ENCODE measurements around the gene CRTC1. TPM values are rescaled to one million over a fixed set of nuclear protein-coding genes. Genes with fewer than 3 reads are reported as not detected.
A peak's percentile ranks its signal among the peaks of the same experiment; 100 is the strongest.

Gene CRTC1
- total RNA-seq, 4 donors from 2014 or later, result 3.8 to 8.9 (median 6.3) TPM

DNA sequence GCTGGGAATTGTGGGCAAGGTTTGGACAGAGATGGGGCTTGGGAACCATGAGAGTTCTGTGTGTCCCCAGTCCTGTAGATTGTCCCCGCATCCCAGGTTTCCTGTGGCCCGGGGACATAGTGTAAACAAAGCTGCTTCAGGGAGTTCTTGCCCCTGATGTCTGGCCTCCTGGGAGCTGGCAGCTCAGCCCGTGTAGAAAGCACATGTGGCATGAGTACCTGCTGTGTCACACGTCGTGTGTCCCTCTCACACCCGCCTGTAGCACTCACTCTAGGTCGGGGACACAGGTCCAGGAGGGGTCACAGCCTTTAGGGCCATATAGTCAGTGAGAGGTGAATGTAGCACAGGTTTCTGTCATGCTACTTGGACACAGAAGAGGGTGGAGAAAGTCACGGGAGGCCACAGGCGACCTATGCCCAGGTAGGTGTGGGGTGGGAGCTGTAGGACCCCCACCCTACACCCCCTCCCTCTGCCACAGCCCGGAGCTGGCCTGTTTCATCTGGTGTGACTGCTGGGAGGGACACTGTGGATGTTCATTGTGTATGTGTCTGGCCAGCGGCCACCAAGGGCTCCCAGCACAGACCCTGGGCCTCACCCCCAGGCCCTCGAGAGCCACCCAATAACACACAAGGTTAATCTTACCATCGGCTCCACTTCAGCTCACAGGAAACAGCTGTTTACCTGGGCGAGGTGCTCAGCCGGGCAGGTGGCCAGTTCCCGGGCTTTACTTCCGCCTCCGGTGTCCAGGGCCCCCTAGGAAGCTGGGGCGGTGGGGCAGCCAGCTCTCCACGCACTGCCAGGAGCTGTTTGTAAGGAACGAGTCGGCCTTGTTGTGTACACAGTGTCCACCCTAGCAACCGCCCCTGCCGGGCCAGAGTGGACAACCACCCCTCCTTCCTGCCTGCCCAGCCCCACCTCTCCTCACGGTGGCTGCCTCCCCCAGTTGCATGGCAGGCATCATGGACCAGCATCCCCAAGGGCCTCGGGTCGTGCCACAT, 57.9 kb downstream of the CRTC1 start:
- Histone ChIP-seq H3K36me3 (peaks cover 0 to 23% of the 10 kb centered on the region in 2 donors), H3K9me3 (no peaks in the 10 kb centered on the region), H3K27ac (no peak overlapping the region), H3K4me3 (no peak overlapping the region), H3K4me1 (peaks cover 0 to 58% (median 12%) of the 10 kb centered on the region in 3 donors), H3K27me3 (no peaks in the 10 kb centered on the region)
- TF ChIP-seq POLR2AphosphoS5 (IDR thresholded peaks at IDR 0.05) (no peak), EP300 (IDR thresholded peaks at IDR 0.05) (no peak), POLR2A (IDR thresholded peaks at IDR 0.05) (no peak)
- TF ChIP-seq, protein P1, sequence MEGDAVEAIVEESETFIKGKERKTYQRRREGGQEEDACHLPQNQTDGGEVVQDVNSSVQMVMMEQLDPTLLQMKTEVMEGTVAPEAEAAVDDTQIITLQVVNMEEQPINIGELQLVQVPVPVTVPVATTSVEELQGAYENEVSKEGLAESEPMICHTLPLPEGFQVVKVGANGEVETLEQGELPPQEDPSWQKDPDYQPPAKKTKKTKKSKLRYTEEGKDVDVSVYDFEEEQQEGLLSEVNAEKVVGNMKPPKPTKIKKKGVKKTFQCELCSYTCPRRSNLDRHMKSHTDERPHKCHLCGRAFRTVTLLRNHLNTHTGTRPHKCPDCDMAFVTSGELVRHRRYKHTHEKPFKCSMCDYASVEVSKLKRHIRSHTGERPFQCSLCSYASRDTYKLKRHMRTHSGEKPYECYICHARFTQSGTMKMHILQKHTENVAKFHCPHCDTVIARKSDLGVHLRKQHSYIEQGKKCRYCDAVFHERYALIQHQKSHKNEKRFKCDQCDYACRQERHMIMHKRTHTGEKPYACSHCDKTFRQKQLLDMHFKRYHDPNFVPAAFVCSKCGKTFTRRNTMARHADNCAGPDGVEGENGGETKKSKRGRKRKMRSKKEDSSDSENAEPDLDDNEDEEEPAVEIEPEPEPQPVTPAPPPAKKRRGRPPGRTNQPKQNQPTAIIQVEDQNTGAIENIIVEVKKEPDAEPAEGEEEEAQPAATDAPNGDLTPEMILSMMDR (IDR thresholded peaks at IDR 0.05), result no peak
- WGBS, 2 donors (ENCODE audit: low coverage in 1 of 2), result 56 to 68% methylated on average over 10 of the region's 27 CpGs
- peak; percentile 50 for ATAC-seq

DNA sequence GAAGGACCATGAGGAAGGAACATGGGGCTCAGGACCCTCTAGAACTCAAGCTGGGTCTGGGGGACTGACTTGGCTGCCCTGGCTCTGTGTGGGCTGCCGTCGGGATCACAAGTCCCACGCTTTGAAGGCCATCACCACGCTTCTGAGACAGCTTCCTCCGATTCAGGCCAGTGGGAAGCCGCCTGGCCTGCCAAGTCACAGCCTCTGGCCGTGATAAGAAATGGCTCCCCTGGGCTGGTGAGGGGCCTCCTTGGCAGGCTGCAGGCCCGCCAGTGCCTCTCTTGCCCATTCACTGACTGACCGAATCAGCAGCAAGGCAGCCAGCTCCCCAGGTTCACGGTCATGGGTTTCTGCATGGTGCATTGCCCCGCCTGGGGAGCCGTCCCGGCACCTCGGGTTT, 58.8 kb downstream of the CRTC1 start:
- Histone ChIP-seq H3K27ac (no peak overlapping the region), H3K27me3 (no peaks in the 10 kb centered on the region), H3K9me3 (no peaks in the 10 kb centered on the region), H3K4me1 (peaks cover 0 to 58% (median 12%) of the 10 kb centered on the region in 3 donors), H3K36me3 (peaks cover 0 to 23% of the 10 kb centered on the region in 2 donors), H3K4me3 (no peak overlapping the region)
- TF ChIP-seq POLR2A (IDR thresholded peaks at IDR 0.05), result no peak
- no peak for TF ChIP-seq EP300 (IDR thresholded peaks at IDR 0.05)
- TF ChIP-seq, protein P1 (IDR thresholded peaks at IDR 0.05), result no peak
- TF ChIP-seq POLR2AphosphoS5 (IDR thresholded peaks at IDR 0.05), result no peak
- no peak for ATAC-seq
- WGBS, 2 donors (ENCODE audit: low coverage in 1 of 2), result no CpG with 5 or more reads among the region's 14 CpGs

DNA sequence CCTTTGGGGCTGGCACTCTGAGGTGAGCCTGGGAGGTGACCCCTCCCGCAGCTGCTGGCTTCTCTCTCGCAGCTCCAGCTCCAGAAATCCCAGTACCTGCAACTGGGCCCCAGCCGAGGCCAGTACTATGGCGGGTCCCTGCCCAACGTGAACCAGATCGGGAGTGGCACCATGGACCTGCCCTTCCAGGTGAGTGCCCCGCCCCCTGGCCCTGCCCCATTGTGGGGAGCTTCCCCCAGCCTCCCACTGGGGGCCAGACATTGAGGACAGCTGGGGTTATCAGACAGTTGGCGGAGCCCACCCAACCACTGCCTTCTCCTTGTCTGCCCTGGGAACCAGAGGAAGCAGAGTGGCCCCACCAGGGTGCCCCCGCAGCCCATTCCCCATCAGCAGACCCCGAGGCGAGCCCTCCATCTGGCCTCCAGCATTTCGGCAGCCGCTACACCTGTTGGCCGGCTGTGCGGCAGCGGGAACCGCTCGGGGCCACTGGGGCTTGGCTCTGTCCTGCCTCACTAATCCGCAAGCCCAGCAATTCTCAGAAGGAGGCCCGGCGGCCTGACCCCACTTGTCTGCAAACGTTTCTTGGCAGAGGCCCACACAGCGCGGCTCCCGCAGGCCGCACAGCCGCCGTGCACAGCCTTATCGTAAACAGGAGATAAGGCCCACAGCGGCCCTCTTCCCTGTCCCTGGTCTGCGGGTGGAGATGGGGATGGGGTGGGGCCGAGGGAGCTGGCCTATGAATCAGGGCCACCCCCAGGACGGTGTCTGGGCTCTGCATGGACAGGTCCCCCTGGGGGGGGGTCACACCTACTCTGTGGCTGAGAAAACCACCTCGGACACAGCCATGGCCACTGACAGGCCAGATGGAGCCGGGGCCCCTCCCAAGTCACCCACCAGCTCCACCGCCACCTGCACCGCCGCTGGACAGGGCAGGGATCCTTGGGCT, 59.6 kb downstream of the CRTC1 start:
- TF ChIP-seq POLR2A (IDR thresholded peaks at IDR 0.05), result no peak
- no peak for TF ChIP-seq EP300 (IDR thresholded peaks at IDR 0.05)
- TF ChIP-seq, protein P1 (IDR thresholded peaks at IDR 0.05), result no peak
- TF ChIP-seq POLR2AphosphoS5 (IDR thresholded peaks at IDR 0.05), result peak; percentile 16
- WGBS, 2 donors (ENCODE audit: low coverage in 1 of 2), result no CpG with 5 or more reads among the region's 38 CpGs
- Histone ChIP-seq H3K9me3 (no peaks in the 10 kb centered on the region), H3K36me3 (peaks cover 0 to 23% of the 10 kb centered on the region in 2 donors), H3K4me3 (no peak overlapping the region), H3K27ac (peak overlapping the region in 1 of 4 donors; percentile 17), H3K4me1 (peaks cover 0 to 58% (median 12%) of the 10 kb centered on the region in 3 donors), H3K27me3 (no peaks in the 10 kb centered on the region)
- peak; percentile 48 for ATAC-seq

DNA sequence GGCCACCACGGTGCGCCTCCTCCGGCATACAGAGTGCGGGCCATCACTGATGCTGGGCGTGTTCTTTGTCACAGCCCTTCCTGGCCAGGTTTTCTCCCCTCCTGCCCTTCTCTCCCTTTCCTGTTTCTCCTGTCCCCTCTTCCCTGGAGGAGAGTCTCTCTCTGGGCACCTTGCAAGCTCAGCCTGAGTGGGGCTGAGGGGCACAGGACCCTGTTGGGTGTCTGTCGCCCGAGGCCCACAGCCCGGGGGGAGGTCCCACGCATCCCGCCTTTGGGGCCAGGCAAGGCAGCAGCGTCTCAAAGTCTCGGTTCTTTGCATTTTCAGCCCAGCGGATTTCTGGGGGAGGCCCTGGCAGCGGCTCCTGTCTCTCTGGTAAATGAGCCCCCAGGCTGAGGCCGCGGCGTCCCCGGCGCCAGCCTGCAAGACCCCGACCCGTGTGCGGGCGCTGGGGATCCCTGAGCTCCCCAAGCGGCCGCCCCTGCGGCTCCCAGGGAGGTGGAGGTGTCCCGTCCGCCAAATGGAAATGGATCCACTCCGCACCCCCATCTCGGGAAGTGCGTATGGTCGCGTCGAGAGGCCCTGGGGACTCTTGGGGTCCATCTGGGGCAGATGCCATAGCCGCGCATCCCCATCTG, 60.4 kb downstream of the CRTC1 start:
- no peak for ATAC-seq
- H3K36me3 ChIP-seq, result peaks cover 0 to 27% of the 10 kb centered on the region in 2 donors
- H3K27ac ChIP-seq, result peak overlapping the region in 1 of 4 donors; percentile 17
- H3K27me3 ChIP-seq, result no peaks in the 10 kb centered on the region
- 63 to 90% methylated on average over 5 to 10 of the region's 36 CpGs for WGBS, 2 donors (ENCODE audit: low coverage in 1 of 2)
- H3K4me1 ChIP-seq, result peaks cover 0 to 58% (median 12%) of the 10 kb centered on the region in 3 donors
- TF ChIP-seq POLR2A (IDR thresholded peaks at IDR 0.05) (no peak), POLR2AphosphoS5 (IDR thresholded peaks at IDR 0.05) (no peak), EP300 (IDR thresholded peaks at IDR 0.05) (no peak)
- TF ChIP-seq, protein P1 (IDR thresholded peaks at IDR 0.05), result no peak
- no peaks in the 10 kb centered on the region for H3K9me3 ChIP-seq
- no peak overlapping the region for H3K4me3 ChIP-seq

Data from gastroesophageal sphincter (tissue), 4 donors.